Liver (tissue), 3 donors: ENCODE measurements around the gene CDT1.

Experiments used
- EGR1 ChIP-seq, 2 donors: IDR thresholded peaks; 2 replicates each; pipeline ENCODE4 v1.6.1; 2016 to 2018; ENCODE audit warnings: antibody characterized with exemption in 2 of 2, low read depth in 2 of 2
- FOXA1 ChIP-seq: IDR thresholded peaks from 2 replicates; pipeline ENCODE4 v1.6.1; 2016; ENCODE audit warnings: antibody characterized with exemption
- GABPA ChIP-seq, 2 donors: IDR thresholded peaks in 1 of 2; conservative IDR thresholded peaks in 1 of 2; 2 replicates each; pipeline ENCODE4 v1.6.1; 2016; ENCODE audit warnings: antibody characterized with exemption in 2 of 2, mild to moderate bottlenecking in 1 of 2, moderate library complexity in 1 of 2
- JUND ChIP-seq, 2 donors: IDR thresholded peaks; 2 replicates each; pipeline ENCODE4 v1.6.1; 2016; ENCODE audit warnings: antibody characterized with exemption in 2 of 2
- RAD21 ChIP-seq, 2 donors: IDR thresholded peaks; 2 replicates each; pipeline ENCODE4 v1.6.1; 2016; ENCODE audit warnings: antibody characterized with exemption in 2 of 2, mild to moderate bottlenecking in 2 of 2
- RXRA ChIP-seq, 2 donors: IDR thresholded peaks; 2 replicates each; pipeline ENCODE4 v1.6.1; 2017 to 2018; ENCODE audit warnings: antibody characterized with exemption in 2 of 2, mild to moderate bottlenecking in 1 of 2
- SP1 ChIP-seq: IDR thresholded peaks from 2 replicates; pipeline ENCODE4 v1.6.1; 2018; ENCODE audit warnings: antibody characterized with exemption, mild to moderate bottlenecking
- TAF1 ChIP-seq: conservative IDR thresholded peaks from 2 replicates; pipeline ENCODE4 v1.6.1; 2016; ENCODE audit warnings: antibody characterized with exemption, mild to moderate bottlenecking
- TF ChIP-seq, protein P1 (sequence below): fragments of 150-350 bp; IDR thresholded peaks from 2 replicates; pipeline ENCODE4 v1.5.1; 2017; ENCODE audit warnings: improper control_type of control experiment, low read depth, low read length; ENCODE audit not compliant: missing input control
- TF ChIP-seq, protein P2 (sequence below): IDR thresholded peaks from 2 replicates; pipeline ENCODE4 v1.6.1; 2016; ENCODE audit warnings: antibody characterized with exemption
- TF ChIP-seq, protein P3 (sequence below): IDR thresholded peaks from 2 replicates; pipeline ENCODE4 v1.6.1; 2016; ENCODE audit warnings: antibody characterized with exemption, mild to moderate bottlenecking
- donor health status: healthy.
- donor health status: healthy.

DNA sequence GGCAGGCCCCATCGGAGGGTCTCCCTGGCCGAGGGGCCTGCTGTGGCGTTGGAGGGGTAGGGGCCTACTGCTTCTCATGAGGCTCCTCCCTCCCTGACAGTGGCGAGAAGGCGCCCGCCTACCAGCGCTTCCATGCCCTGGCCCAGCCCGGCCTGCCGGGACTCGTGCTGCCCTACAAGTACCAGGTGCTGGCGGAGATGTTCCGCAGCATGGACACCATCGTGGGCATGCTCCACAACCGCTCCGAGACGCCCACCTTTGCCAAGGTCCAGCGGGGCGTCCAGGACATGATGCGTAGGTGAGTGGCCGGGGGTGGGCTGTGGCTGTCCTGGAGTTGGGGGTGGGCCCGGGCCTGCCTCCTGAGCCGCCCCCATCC lies 1.7 kb downstream of the CDT1 start:
- no peak for TF ChIP-seq RAD21 (IDR thresholded peaks at IDR 0.05)
- TF ChIP-seq JUND (IDR thresholded peaks at IDR 0.05) = no peak
- TF ChIP-seq, protein P1, sequence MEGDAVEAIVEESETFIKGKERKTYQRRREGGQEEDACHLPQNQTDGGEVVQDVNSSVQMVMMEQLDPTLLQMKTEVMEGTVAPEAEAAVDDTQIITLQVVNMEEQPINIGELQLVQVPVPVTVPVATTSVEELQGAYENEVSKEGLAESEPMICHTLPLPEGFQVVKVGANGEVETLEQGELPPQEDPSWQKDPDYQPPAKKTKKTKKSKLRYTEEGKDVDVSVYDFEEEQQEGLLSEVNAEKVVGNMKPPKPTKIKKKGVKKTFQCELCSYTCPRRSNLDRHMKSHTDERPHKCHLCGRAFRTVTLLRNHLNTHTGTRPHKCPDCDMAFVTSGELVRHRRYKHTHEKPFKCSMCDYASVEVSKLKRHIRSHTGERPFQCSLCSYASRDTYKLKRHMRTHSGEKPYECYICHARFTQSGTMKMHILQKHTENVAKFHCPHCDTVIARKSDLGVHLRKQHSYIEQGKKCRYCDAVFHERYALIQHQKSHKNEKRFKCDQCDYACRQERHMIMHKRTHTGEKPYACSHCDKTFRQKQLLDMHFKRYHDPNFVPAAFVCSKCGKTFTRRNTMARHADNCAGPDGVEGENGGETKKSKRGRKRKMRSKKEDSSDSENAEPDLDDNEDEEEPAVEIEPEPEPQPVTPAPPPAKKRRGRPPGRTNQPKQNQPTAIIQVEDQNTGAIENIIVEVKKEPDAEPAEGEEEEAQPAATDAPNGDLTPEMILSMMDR = no peak
- TF ChIP-seq, protein P2, sequence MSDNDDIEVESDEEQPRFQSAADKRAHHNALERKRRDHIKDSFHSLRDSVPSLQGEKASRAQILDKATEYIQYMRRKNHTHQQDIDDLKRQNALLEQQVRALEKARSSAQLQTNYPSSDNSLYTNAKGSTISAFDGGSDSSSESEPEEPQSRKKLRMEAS = no peak
- TF ChIP-seq FOXA1 = no peak
- TF ChIP-seq TAF1 = no peak
- TF ChIP-seq EGR1 (IDR thresholded peaks at IDR 0.05; ENCODE audit: low read depth in 2 of 2) = no peak
- TF ChIP-seq, protein P3, sequence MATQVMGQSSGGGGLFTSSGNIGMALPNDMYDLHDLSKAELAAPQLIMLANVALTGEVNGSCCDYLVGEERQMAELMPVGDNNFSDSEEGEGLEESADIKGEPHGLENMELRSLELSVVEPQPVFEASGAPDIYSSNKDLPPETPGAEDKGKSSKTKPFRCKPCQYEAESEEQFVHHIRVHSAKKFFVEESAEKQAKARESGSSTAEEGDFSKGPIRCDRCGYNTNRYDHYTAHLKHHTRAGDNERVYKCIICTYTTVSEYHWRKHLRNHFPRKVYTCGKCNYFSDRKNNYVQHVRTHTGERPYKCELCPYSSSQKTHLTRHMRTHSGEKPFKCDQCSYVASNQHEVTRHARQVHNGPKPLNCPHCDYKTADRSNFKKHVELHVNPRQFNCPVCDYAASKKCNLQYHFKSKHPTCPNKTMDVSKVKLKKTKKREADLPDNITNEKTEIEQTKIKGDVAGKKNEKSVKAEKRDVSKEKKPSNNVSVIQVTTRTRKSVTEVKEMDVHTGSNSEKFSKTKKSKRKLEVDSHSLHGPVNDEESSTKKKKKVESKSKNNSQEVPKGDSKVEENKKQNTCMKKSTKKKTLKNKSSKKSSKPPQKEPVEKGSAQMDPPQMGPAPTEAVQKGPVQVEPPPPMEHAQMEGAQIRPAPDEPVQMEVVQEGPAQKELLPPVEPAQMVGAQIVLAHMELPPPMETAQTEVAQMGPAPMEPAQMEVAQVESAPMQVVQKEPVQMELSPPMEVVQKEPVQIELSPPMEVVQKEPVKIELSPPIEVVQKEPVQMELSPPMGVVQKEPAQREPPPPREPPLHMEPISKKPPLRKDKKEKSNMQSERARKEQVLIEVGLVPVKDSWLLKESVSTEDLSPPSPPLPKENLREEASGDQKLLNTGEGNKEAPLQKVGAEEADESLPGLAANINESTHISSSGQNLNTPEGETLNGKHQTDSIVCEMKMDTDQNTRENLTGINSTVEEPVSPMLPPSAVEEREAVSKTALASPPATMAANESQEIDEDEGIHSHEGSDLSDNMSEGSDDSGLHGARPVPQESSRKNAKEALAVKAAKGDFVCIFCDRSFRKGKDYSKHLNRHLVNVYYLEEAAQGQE = no peak
- TF ChIP-seq SP1 = no peak
- TF ChIP-seq GABPA (IDR thresholded peaks at IDR 0.05 in 1 of 2, conservative IDR thresholded peaks at IDR 0.05 in 1 of 2) = no peak
- no peak for TF ChIP-seq RXRA (IDR thresholded peaks at IDR 0.05)
